GM13976 (cell line): ENCODE measurements around the gene BIRC6.

Source experiments
- DNase-seq: peaks from one replicate; pipeline ENCODE4 v3.0.0; 2012; ENCODE audit warnings: low spot score
- CTCF ChIP-seq: IDR thresholded peaks from 2 replicates; pipeline ENCODE4 v1.5.1; 2012; ENCODE audit warnings: borderline replicate concordance, mild to moderate bottlenecking; ENCODE audit not compliant: insufficient read depth; ENCODE audit errors: extremely low read depth, missing control alignments, control extremely low read depth
- in situ Hi-C: fragments of 300-500 bp; cut with MboI; formaldehyde crosslinking; loops from one replicate; pipeline ENCODE4 v1.12.0; 2022; ENCODE audit warnings: low sequenced_read_pairs, mixed read lengths, inconsistent platforms; ENCODE audit not compliant: unreplicated experiment

BIRC6 gene

GRCh38 chr2:32425719-32426141, 68.9 kb downstream of the BIRC6 start:
- in situ Hi-C loops: no loop called here
- TF ChIP-seq CTCF: no peak
- DNase-seq: no peak

DNA sequence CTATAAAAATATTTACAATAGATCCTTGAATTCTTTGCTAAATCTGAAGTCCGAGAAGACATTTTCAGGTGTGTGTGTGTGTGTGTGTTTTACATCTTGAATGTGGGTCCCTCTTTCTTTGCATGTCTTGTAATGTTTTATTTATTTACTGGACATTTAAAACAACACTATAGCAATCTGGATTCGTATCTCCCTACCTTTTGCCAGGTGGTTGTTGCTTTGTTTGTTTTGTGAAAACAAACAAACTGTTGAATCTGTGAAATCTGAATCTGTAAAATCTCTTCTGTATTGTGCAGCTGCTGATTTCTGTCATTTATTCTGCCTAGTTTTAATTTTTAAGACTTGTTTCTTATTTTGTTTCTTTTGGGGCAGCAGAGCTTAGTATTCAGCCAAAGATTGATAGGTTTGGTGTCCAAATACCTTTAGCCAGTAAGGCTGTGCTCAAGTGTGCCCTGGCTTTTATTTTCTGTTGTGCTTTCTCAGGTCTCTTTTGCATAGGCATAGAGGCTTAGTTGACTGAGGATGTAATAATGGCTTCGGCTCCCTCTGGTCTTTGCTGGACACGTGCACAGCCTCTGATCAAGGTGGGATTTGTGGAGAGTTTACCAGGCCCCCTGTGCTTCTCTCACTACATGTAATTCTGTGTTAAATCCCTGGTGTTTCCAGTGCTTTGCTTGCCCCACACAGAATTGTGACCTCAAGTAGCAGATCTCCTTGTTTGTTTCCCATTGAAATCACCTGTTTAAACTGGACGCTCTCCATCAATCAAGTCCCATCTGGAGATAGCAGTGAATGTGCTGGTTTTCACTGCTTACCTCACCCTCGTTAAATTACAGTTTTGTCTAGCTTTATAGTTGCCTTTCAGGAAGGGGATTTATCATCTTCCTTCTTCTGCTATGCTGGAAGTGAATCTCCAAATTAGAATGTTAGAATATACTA, 71.1 kb downstream of the BIRC6 start:
- in situ Hi-C loops: no loop called here
- no peak for TF ChIP-seq CTCF
- DNase-seq: no peak

DNA sequence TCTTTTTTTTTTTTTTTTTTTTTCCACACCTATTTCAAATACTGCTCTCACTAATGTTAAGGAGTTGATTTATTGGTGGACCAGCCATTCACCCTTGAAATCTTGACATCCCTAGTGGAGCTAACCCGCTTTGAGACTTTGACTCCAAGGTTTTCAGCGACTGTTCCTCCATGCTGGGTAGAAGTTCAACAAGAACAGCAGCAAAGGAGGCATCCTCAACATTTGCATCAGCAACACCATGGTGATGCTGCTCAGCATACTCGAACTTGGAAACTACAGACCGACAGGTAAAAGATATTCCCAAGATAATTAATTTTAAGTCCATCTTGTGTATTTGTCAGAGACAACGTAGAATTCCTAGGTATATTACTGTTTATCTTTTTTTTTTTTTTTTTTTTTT, 74.0 kb downstream of the BIRC6 start:
- in situ Hi-C loops: no loop called here
- no peak for DNase-seq
- no peak for TF ChIP-seq CTCF

GRCh38 chr2:32436150-32436549, 79.3 kb downstream of the BIRC6 start:
- DNase-seq: no peak
- in situ Hi-C loops: no loop called here
- TF ChIP-seq CTCF: no peak

GRCh38 chr2:32442020-32442467, 85.2 kb downstream of the BIRC6 start:
- in situ Hi-C loops: no loop called here

GRCh38 chr2:32446369-32446768, 89.5 kb downstream of the BIRC6 start:
- no peak for TF ChIP-seq CTCF
- DNase-seq: no peak
- in situ Hi-C loops: no loop called here

More at GRCh38 chr2:32442020-32442467, 85.2 kb downstream of the BIRC6 start:
- TF ChIP-seq CTCF: no peak
- DNase-seq: no peak

GRCh38 chr2:32450851-32451250, 94.0 kb downstream of the BIRC6 start:
- in situ Hi-C loops: no loop called here
- no peak for DNase-seq
- TF ChIP-seq CTCF: no peak
